ENCODE data around the gene GABPB2. TPM values are rescaled to one million over a fixed set of nuclear protein-coding genes. Genes with fewer than 3 reads are reported as not detected.

GABPB2 gene
- total RNA-seq: 10 to 100 TPM; 16.5 to 23.5 (median 20.6) TPM

DNA sequence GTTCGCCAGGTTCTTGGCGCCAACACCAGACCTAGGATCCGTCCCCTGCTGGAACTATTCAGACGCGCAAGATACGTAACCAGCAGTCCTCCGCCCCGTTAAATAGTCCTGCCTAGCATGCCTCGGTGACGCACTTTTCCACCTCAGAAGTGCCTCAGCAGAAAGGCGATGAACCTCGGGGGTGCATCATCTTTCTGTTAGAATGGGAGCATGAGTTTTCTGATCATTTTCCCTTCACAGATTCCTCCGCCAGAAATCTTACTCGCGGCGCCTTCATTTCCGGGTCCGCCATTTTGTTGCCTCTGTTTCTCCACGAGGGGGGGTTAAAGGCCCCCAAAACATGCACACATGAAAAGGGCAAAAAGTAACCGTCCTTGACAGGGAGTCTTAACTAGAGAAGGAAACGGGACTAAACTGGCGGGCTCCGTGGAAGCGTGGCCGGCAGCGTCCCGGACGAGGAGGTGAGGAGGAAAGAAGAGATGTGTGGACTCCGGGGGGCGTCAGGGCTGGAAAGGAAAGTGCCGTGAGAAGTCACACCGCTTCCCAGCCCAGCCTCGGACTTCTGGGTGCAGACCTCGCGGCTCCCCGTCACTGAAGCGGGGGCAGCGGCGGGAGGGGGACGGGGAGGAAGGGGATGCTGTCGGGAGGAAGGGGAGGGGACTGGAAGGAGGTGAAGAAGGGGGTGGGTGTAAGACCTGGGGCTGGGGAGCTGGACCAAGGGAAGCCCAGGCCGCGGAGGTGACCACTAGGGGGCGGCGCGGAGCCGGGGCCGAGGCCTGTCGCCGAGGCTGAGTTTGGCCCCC is at the start of gene GABPB2:
GABPB2 (plus strand) TSS at position 288 of the 803 bp plus-strand sequence. CDS start 17,429 bp downstream, outside the sequence.
- TF ChIP-seq, protein P1, sequence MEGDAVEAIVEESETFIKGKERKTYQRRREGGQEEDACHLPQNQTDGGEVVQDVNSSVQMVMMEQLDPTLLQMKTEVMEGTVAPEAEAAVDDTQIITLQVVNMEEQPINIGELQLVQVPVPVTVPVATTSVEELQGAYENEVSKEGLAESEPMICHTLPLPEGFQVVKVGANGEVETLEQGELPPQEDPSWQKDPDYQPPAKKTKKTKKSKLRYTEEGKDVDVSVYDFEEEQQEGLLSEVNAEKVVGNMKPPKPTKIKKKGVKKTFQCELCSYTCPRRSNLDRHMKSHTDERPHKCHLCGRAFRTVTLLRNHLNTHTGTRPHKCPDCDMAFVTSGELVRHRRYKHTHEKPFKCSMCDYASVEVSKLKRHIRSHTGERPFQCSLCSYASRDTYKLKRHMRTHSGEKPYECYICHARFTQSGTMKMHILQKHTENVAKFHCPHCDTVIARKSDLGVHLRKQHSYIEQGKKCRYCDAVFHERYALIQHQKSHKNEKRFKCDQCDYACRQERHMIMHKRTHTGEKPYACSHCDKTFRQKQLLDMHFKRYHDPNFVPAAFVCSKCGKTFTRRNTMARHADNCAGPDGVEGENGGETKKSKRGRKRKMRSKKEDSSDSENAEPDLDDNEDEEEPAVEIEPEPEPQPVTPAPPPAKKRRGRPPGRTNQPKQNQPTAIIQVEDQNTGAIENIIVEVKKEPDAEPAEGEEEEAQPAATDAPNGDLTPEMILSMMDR (IDR thresholded peaks at IDR 0.05; ENCODE audit: low read depth): no peak

DNA sequence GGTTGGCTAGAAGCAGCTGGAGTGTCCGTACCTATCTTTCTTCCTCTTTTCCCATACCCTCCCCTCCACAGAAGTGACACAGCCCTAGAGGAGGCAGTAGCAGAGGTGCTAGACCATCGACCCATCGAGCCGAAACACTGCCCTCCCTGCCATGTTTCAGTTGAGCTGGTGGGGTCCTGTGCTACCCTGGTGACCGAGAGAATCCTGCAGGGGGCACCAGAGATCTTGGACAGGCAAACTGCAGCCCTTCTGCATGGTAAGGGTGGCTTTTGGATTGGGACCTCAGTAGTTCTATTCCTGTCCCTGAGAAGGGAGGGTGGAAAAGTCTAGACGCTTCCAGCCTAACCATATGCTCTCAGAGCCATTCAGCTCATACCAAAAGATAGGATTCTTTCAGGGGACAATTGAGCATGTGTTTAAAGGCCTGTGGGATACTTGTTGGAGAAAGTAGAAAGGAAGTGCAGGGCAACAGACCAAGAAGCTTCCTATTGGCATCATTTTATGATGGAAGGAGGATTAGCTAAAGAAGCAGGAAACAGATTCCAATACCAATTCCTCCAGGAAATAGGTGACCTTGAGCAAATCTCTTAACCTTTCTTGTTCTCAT is 45.9 kb upstream of the GABPB2 start:
- TF ChIP-seq, protein P1 (IDR thresholded peaks at IDR 0.05; ENCODE audit: low read depth): no peak

DNA sequence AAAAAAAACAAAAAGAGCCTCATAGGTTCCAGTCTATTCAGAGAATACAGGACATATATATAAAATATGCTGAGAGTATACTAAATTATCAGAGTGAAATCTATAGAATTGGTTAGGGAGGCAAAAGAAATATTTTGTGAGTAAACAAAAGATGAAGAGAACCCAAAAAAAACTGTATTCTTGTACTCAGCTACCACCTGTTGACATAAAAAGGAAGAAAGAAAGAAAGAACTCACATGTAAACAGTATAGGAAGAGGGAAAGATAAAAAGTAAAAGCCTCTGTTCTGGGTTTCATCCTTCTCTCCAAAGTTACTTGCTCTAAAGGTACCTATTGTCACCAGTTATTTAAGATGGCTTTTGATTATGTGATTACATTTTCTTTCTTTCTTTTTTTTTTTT is 44.1 kb upstream of the GABPB2 start:
- TF ChIP-seq, protein P1 (IDR thresholded peaks at IDR 0.05; ENCODE audit: low read depth): no peak

DNA sequence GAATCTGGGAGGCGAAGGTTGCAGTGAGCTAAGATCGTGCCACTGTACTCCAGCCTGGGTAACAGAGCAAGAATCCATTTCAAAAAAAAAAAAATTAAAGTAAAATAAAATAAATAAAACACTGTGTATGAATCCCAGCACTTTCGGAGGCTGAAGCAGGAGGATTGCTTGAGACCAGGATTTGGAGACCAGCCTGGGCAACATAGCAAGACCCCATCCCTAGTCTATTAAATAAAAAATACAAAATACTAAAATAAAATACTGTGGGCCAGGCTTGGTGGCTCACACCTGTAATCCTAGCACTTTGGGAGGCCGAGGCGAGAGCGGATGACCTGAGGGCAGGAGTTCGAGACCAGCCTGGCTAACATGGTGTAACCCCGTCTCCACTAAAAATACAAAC is 38.4 kb upstream of the GABPB2 start:
- TF ChIP-seq, protein P1 (IDR thresholded peaks at IDR 0.05; ENCODE audit: low read depth): no peak

DNA sequence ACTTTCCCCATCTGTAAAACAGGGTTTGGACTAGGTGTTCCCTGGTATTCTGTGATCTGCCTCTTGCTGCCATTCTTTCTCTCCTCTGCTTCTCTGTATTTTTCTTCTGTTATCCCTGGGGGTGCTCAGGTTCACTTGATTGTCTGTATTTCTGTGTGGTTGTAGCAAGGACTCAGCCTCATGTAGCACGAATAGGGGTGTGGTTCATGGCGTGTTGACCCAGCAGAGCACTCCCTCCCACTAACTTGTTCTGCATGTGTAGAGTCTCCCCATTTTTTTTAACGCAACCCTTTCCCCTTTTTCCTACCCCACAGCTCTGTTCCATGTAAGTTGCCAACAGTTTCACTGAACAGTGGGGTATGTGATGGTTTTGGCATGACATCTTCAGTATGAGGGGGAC is 35.4 kb upstream of the GABPB2 start:
- TF ChIP-seq, protein P1 (IDR thresholded peaks at IDR 0.05; ENCODE audit: low read depth): no peak

DNA sequence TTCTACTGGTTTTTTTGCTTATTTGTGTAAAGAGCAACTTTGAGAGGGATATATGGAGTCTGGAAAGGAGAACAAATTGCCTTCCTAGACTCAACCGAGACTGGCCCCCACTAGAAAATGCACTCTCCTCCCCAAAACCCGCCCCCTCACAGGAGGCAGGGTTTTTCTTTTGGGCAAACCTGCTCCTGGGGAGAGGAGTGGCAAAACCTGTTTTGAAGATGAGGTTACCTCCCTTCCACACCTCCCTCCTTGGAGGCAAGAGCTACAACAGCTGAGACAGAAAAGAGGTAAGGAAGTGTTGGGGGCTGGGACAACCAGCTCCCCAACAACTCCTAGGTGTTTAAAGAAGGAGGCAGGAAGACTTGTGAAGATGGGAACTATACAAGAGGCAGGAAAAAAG is 34.2 kb upstream of the GABPB2 start, which contains the start of gene BNIPL:
BNIPL (plus strand) TSS at position 231 of the 400 bp plus-strand sequence; CDS start at position 371, 140 bp downstream.
- TF ChIP-seq, protein P1 (IDR thresholded peaks at IDR 0.05; ENCODE audit: low read depth): no peak

DNA sequence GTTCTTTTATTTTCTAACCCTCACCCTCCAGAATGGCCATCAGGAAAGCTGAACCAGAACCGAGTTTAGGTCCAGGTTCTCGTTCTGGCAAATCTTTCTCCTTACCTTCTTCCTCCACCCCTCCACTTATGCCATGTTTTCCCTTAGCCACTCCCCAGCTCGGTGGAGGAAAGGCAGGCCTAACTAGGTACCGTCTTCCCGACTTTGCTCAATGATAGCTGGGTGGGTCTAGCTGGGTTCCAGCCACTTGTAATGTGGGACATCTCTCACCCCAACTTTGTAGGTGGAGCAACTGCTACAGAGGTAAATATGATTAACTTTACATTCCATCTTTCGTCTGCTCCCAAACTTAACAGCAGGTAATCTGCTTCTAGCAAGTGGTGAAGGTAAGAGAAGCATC is 33.5 kb upstream of the GABPB2 start:
- TF ChIP-seq, protein P1 (IDR thresholded peaks at IDR 0.05; ENCODE audit: low read depth): no peak
